ENCODE results near the gene TM9SF4. TPM values are rescaled to one million over a fixed set of nuclear protein-coding genes. Genes with fewer than 3 reads are reported as not detected.

Gene TM9SF4
- total and polyA plus RNA-seq, 2 donors = 23.2 to 36.3 TPM

GRCh38 chr20:32144898-32145662, 35.6 kb downstream of the TM9SF4 start:
- DNase-seq (ENCODE audit: extremely low spot score) = no peak
- Histone ChIP-seq H3K27ac (ENCODE audit: low read depth) (no peak overlapping the region), H3K36me3 (ENCODE audit: insufficient read depth) (peaks cover 10% of the 10 kb centered on the region), H3K4me3 (ENCODE audit: low read depth, low read length) (no peak overlapping the region), H3K4me1 (ENCODE audit: insufficient read depth) (no peaks in the 10 kb centered on the region)
- WGBS = 94% methylated on average over 8 of the region's 8 CpGs

GRCh38 chr20:32149566-32150170, 40.2 kb downstream of the TM9SF4 start:
- WGBS = 82% methylated on average over 8 of the region's 8 CpGs
- no peak overlapping the region for H3K4me3 ChIP-seq (ENCODE audit: low read depth, low read length)
- no peak overlapping the region for H3K27ac ChIP-seq (ENCODE audit: low read depth)
- no peaks in the 10 kb centered on the region for H3K4me1 ChIP-seq (ENCODE audit: insufficient read depth)
- no peaks in the 10 kb centered on the region for H3K36me3 ChIP-seq (ENCODE audit: insufficient read depth)
- DNase-seq (ENCODE audit: extremely low spot score) = no peak

- Histone ChIP-seq H3K4me1 (ENCODE audit: insufficient read depth) (no peaks in the 10 kb centered on the region), H3K27ac (ENCODE audit: low read depth) (no peak overlapping the region), H3K4me3 (ENCODE audit: low read depth, low read length) (no peak overlapping the region), H3K36me3 (ENCODE audit: insufficient read depth) (no peaks in the 10 kb centered on the region)
- no peak for DNase-seq (ENCODE audit: extremely low spot score)
- WGBS = 87% methylated on average over 10 of the region's 10 CpGs
Observed at GRCh38 chr20:32150291-32150848, 40.9 kb downstream of the TM9SF4 start.

- Histone ChIP-seq H3K36me3 (ENCODE audit: insufficient read depth) (no peaks in the 10 kb centered on the region), H3K4me3 (ENCODE audit: low read depth, low read length) (no peak overlapping the region), H3K4me1 (ENCODE audit: insufficient read depth) (no peaks in the 10 kb centered on the region), H3K27ac (ENCODE audit: low read depth) (no peak overlapping the region)
- 88% methylated on average over 6 of the region's 6 CpGs for WGBS
- DNase-seq (ENCODE audit: extremely low spot score) = no peak
Observed at GRCh38 chr20:32152421-32153155, 43.1 kb downstream of the TM9SF4 start.

- no peak for DNase-seq (ENCODE audit: extremely low spot score)
- no peaks in the 10 kb centered on the region for H3K4me1 ChIP-seq (ENCODE audit: insufficient read depth)
- H3K27ac ChIP-seq (ENCODE audit: low read depth) = no peak overlapping the region
- H3K4me3 ChIP-seq (ENCODE audit: low read depth, low read length) = no peak overlapping the region
- no peaks in the 10 kb centered on the region for H3K36me3 ChIP-seq (ENCODE audit: insufficient read depth)
- 94% methylated on average over 4 of the region's 4 CpGs for WGBS
Observed at GRCh38 chr20:32153156-32153665, 43.7 kb downstream of the TM9SF4 start.

GRCh38 chr20:32153771-32154170, 44.3 kb downstream of the TM9SF4 start:
- Histone ChIP-seq H3K4me3 (ENCODE audit: low read depth, low read length) (no peak overlapping the region), H3K4me1 (ENCODE audit: insufficient read depth) (no peaks in the 10 kb centered on the region), H3K27ac (ENCODE audit: low read depth) (no peak overlapping the region), H3K36me3 (ENCODE audit: insufficient read depth) (peaks cover 1% of the 10 kb centered on the region)
- WGBS = 94% methylated on average over 5 of the region's 5 CpGs
- no peak for DNase-seq (ENCODE audit: extremely low spot score)

GRCh38 chr20:32155017-32155981, 45.8 kb downstream of the TM9SF4 start:
- Histone ChIP-seq H3K4me1 (ENCODE audit: insufficient read depth) (no peaks in the 10 kb centered on the region), H3K36me3 (ENCODE audit: insufficient read depth) (peaks cover 5% of the 10 kb centered on the region), H3K4me3 (ENCODE audit: low read depth, low read length) (no peak overlapping the region), H3K27ac (ENCODE audit: low read depth) (no peak overlapping the region)
- WGBS = 47% methylated on average over 11 of the region's 11 CpGs
- no peak for DNase-seq (ENCODE audit: extremely low spot score)

GRCh38 chr20:32157611-32158010, 48.1 kb downstream of the TM9SF4 start:
- no peak for DNase-seq (ENCODE audit: extremely low spot score)
- no peaks in the 10 kb centered on the region for H3K4me1 ChIP-seq (ENCODE audit: insufficient read depth)
- H3K27ac ChIP-seq (ENCODE audit: low read depth) = no peak overlapping the region
- H3K36me3 ChIP-seq (ENCODE audit: insufficient read depth) = peaks cover 5% of the 10 kb centered on the region
- 95% methylated on average over 14 of the region's 14 CpGs for WGBS
- H3K4me3 ChIP-seq (ENCODE audit: low read depth, low read length) = no peak overlapping the region

GRCh38 chr20:32158351-32158750, 48.8 kb downstream of the TM9SF4 start:
- Histone ChIP-seq H3K36me3 (ENCODE audit: insufficient read depth) (peaks cover 5% of the 10 kb centered on the region), H3K4me3 (ENCODE audit: low read depth, low read length) (no peak overlapping the region), H3K27ac (ENCODE audit: low read depth) (no peak overlapping the region), H3K4me1 (ENCODE audit: insufficient read depth) (no peaks in the 10 kb centered on the region)
- no peak for DNase-seq (ENCODE audit: extremely low spot score)
- WGBS = 96% methylated on average over 11 of the region's 11 CpGs

GRCh38 chr20:32158943-32159660, 49.6 kb downstream of the TM9SF4 start:
- no peaks in the 10 kb centered on the region for H3K4me1 ChIP-seq (ENCODE audit: insufficient read depth)
- H3K27ac ChIP-seq (ENCODE audit: low read depth) = no peak overlapping the region
- H3K4me3 ChIP-seq (ENCODE audit: low read depth, low read length) = no peak overlapping the region
- DNase-seq (ENCODE audit: extremely low spot score) = no peak
- WGBS = 96% methylated on average over 4 of the region's 4 CpGs
- peaks cover 5% of the 10 kb centered on the region for H3K36me3 ChIP-seq (ENCODE audit: insufficient read depth)

- WGBS = 92% methylated on average over 5 of the region's 5 CpGs
- H3K4me1 ChIP-seq (ENCODE audit: insufficient read depth) = no peaks in the 10 kb centered on the region
- peaks cover 5% of the 10 kb centered on the region for H3K36me3 ChIP-seq (ENCODE audit: insufficient read depth)
- H3K4me3 ChIP-seq (ENCODE audit: low read depth, low read length) = no peak overlapping the region
- no peak overlapping the region for H3K27ac ChIP-seq (ENCODE audit: low read depth)
- no peak for DNase-seq (ENCODE audit: extremely low spot score)
Observed at GRCh38 chr20:32159766-32160221, 50.3 kb downstream of the TM9SF4 start.

GRCh38 chr20:32160341-32160740, 50.8 kb downstream of the TM9SF4 start:
- Histone ChIP-seq H3K4me1 (ENCODE audit: insufficient read depth) (no peaks in the 10 kb centered on the region), H3K27ac (ENCODE audit: low read depth) (no peak overlapping the region), H3K36me3 (ENCODE audit: insufficient read depth) (peaks cover 5% of the 10 kb centered on the region), H3K4me3 (ENCODE audit: low read depth, low read length) (no peak overlapping the region)
- WGBS = 94% methylated on average over 5 of the region's 5 CpGs
- no peak for DNase-seq (ENCODE audit: extremely low spot score)

All from urinary bladder (tissue), 4 donors.